ENCODE measurements around the gene ANKRD36B. TPM values are rescaled to one million over a fixed set of nuclear protein-coding genes. Genes with fewer than 3 reads are reported as not detected.
"Not testable (repeated sequence)": the region's sequence is repeated elsewhere in the genome, so short reads cannot be mapped to it uniquely, and the experiment has no call there.

Gene ANKRD36B
- total RNA-seq, 1 donor from 2014 or later = 3.6 TPM

DNA sequence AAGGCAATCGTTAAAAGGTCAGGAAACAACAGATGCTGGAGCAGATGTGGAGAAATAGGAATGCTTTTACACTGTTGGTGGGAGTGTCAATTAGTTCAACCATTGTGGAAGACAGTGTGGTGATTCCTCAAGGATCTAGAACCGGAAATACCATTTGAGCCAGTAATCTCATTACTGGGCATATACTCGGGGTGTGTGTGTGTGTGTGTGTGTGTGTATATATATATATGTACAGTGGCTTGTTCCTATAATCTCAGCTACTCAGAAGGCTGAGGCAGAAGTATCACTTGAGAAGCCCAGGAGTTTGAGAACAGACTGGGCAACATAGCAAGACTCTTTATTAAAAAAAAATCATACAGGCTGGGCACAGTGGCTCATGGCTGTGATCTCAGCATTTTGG, 24.0 kb downstream of the ANKRD36B start:
- ATAC-seq; DNase-seq (ENCODE audit: missing footprints); intact Hi-C loops (cut with DNase I): not testable (repeated sequence)

DNA sequence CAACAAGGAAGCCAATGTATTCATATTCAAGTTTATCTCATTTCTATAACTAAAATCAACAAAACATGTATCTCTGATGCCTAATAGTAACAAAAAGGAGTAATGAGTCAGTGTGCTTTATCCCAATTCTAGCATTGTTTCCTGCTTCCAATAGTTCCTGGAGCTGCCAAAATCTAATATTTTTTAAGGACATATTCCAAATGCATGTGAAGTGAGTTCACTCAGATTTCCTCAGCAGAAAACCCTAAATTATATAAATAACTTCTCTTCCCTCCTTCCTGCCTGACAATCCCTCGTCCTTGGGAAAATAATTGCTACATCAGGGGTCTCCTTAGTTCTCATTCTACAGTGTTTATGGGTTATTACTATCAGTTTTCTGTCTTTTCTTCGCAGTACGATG, 37.3 kb downstream of the ANKRD36B start:
- DNase-seq (ENCODE audit: missing footprints); intact Hi-C loops (cut with DNase I); ATAC-seq: not testable (repeated sequence)

DNA sequence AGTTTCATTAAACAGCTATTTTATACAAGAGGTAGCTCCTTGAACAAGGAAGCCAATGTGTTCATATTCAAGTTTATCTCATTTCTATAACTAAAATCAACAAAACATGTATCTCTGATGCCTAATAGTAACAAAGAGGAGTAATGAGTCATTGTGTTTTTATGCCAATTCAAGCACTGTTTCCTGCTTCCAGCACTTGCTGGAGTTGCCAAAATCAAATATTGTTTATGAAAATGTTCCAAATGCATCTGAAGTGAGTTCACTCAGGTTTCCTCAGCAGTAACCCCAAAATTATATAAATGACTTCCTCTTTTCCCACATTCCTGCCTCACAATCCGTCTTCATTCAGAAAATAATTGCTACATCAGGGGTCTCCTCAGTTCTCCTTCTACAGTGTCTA, 39.2 kb downstream of the ANKRD36B start:
- DNase-seq (ENCODE audit: missing footprints); ATAC-seq; intact Hi-C loops (cut with DNase I): not testable (repeated sequence)

DNA sequence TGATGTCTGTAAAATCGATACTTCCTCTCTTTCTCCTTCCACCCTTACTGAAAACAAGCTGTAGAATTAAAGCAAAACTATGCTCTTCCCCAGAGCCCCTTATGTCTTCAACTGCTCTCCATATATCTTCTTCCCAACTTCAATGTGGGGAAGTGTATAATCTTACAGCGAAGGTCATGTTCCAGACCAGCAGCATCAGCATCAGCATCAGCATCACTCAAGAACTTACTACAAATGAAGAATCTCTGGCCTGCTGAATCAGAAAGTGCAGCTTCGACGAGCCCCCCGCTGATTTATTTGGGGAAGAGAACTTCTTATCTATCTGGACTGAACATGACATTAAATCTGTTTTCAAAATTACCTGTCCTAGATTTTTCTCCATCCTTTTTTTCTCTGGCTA, 40.6 kb downstream of the ANKRD36B start:
- intact Hi-C loops (cut with DNase I); DNase-seq (ENCODE audit: missing footprints); ATAC-seq: not testable (repeated sequence)

DNA sequence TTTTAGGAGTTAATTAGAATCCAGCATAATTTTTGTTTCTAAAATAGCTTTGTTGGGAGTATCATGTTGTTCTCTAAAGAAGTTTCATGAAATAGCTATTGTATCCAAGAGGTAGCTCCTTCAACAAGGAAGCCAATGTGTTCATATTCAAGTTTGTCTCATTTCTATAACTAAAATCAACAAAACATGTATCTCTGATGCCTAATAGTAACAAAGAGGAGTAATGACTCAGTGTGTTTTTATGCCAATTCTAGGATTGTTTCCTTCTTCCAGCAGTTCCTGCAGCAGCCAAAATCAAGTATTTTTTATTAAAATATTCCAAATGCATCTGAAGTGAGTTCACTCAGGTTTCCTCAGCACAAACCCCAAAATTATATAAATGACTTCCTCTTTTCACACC, 41.1 kb downstream of the ANKRD36B start:
- ATAC-seq; intact Hi-C loops (cut with DNase I); DNase-seq (ENCODE audit: missing footprints): not testable (repeated sequence)

DNA sequence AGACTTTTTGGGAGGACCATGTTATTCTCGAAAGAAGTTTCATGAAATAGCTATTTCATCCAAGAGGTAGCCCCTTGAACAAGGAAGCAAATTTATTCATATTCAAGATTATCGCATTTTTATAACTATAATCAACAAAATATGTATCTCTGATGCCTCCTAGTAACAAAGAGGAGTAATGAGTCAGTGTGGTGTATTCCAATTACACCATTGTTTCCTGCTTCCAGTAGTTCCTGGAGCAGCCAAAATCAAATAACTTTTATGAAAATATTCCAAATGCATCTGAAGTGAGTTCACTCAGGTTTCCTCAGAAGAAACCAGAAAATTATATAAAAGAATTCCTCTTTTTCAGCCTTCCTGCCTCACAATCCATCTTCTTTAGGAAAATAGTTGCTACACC, 43.0 kb downstream of the ANKRD36B start:
- intact Hi-C loops (cut with DNase I) = no loop called here

DNA sequence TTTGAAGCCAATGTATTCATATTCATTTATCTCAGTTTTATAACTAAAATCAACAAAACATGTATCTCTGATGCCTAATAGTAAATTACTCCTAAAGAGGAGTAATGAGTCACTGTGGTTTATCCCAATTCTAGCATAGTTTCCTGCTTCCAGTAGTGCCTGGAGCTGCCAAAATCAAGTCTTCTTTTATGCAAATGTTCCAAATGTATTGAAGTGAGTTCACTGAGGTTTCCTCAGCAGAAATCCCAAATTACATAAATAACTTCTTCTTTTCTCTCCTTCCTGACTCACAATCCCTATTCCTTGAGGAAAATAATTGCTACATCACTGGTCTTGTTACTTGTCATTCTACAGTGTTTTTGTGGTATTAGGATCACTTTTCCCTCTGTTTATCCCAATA, 44.8 kb downstream of the ANKRD36B start:
- DNase-seq (ENCODE audit: missing footprints); ATAC-seq; intact Hi-C loops (cut with DNase I): not testable (repeated sequence)

More for the DNA sequence above, 43.0 kb downstream of the ANKRD36B start:
- no peak for DNase-seq (ENCODE audit: missing footprints)
- ATAC-seq = no peak

DNA sequence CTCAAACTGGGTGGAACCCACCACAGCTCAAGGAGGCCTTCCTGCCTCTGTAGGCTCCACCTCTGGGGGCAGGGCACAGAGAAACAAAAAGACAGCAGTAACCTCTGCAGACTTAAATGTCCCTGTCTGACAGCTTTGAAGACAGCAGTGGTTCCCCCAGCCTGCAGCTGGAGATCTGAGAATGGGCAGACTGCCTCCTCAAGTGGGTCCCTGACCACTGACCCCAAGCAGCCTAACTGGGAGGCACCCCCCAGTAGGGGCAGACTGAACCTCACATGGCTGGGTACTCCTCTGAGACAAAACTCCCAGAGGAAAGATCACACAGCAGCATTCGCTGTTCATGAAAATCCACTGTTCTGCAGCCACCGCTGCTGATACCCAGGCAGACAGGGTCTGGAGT, 63.8 kb downstream of the ANKRD36B start:
- intact Hi-C loops (cut with DNase I); ATAC-seq; DNase-seq (ENCODE audit: missing footprints): not testable (repeated sequence)

DNA sequence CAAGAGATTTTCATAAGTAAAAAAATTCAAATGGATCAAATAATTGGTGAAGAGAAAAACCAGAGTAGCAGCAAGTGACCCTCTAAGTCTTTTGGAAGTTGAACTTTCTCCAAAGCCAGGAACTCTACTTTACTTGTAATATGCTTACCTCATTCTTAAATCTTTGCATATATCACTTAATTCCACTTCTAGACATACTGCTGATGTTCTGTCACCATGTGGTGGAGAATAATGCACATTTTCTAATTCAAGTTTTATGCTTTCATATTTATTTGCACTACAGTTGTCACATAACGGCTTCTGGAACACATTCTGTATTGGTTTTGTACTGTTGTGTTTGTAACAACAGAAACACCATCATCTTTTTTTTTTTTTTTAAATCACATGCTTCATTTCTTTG, 65.9 kb downstream of the ANKRD36B start:
- DNase-seq (ENCODE audit: missing footprints); ATAC-seq; intact Hi-C loops (cut with DNase I): not testable (repeated sequence)

DNA sequence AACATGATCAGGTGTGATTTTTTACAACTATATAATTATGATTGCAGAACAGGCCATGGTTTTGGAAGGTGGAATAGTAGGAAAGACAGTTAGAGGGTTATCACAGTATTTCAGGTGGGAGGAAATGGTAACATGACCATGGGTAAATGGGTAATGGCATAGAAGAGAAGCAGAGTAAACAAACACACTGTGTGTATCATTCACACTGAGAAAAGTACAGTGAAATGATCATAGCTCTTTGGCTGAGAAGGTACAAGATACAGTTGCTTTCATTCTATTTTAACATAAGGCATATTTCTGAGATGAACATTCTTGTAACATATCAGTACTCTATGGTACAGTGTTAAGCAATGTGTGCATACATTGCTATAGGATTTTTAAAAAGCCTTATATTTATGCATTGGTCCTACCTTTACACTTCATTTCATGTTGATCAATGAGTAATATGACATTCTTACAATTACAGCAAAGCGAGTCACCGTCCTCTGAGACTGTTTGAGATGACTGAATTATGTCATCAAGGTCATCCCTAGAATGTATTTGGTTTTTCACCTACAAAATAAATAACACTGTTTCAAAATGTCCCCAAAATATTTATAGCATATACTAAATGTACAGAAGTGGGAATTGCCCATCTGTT, 66.6 kb downstream of the ANKRD36B start:
- ATAC-seq; DNase-seq (ENCODE audit: missing footprints); intact Hi-C loops (cut with DNase I): not testable (repeated sequence)

DNA sequence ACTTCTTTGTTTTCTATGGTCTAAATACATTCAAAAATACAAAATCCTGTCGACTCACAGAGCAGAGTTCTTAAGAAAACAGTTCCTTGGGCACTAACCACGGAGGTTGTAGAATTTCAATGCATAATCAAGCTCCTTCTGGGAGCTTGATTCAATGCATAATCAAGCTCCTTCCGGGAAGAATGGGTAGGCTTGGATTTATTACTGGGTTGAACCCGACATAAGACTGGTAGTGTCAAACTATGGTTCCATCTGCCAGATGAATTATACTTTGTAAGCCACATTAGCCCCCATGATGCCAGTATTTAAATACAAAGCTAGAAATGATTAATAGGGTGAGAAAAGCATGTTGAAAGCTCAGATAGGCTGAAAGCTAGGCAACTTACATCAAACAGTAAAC, 94.0 kb downstream of the ANKRD36B start:
- intact Hi-C loops (cut with DNase I); DNase-seq (ENCODE audit: missing footprints); ATAC-seq: not testable (repeated sequence)

DNA sequence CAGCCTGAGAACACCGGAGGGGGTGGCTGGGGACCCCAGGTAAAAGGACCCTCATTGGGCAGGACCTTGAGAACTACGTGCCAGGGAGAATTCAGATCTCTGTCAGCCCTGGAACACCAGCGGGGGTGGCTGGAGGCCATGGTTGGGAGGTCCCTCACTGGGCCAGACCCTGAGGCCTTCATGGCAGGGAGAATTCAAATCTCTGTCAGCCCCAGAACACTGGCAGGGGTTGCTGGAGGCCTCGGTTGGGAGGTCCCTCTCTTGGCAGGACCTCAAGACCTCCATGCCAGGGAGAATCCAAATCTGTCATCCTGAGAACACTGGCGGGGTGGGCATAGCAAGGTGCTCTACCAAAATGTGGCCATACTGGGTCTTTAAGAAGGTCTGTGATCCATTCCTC, 99.5 kb downstream of the ANKRD36B start:
- DNase-seq (ENCODE audit: missing footprints) = peak; percentile 33
- ATAC-seq; intact Hi-C loops (cut with DNase I): not testable (repeated sequence)

Other genes starting within 250 kb of the ANKRD36B start
- gene COX5B, start 56.2 kb upstream of the ANKRD36B start, total RNA-seq = 1,345 TPM
- gene ACTR1B, start 74.2 kb upstream of the ANKRD36B start, total RNA-seq = 60.3 TPM
- gene C2orf92, start 79.8 kb upstream of the ANKRD36B start, total RNA-seq = 1.1 TPM
- gene ZAP70, start 123.7 kb upstream of the ANKRD36B start, total RNA-seq = 1.6 TPM

Data from Right ventricle myocardium inferior (tissue), 1 donor.